HepG2 (cell line): ENCODE data around the gene PLIN5. TPM values are rescaled to one million over a fixed set of nuclear protein-coding genes. Genes with fewer than 3 reads are reported as not detected.

Experiments used
- BORCS8-MEF2B ChIP-seq: sonication (generic); formaldehyde crosslinking; IDR thresholded peaks from 2 replicates; pipeline ENCODE4 v1.8.0; 2022; ENCODE audit warnings: mild to moderate bottlenecking, missing genetic modification reagents
- ELF3 ChIP-seq: IDR thresholded peaks from 2 replicates; pipeline ENCODE4 v1.6.1; 2016; ENCODE audit warnings: missing genetic modification reagents, missing compliant biosample characterization
- FOSL2 ChIP-seq: sonication (generic); formaldehyde crosslinking; IDR thresholded peaks from 2 replicates; pipeline ENCODE4 v1.4.0; 2020; ENCODE audit warnings: missing genetic modification reagents
- GABPB1 ChIP-seq: IDR thresholded peaks from 2 replicates; pipeline ENCODE4 v1.6.1; 2016; ENCODE audit warnings: mild to moderate bottlenecking, missing genetic modification reagents, moderate library complexity, missing compliant biosample characterization
- GATAD1 ChIP-seq: IDR thresholded peaks from 2 replicates; pipeline ENCODE4 v1.6.1; 2016; ENCODE audit warnings: missing genetic modification reagents, missing compliant biosample characterization
- HDAC1 ChIP-seq: sonication (generic); formaldehyde crosslinking; IDR thresholded peaks from 2 replicates; pipeline ENCODE4 v1.5.1; 2020; ENCODE audit warnings: mild to moderate bottlenecking, missing genetic modification reagents
- HNF4A ChIP-seq: sonication (generic); formaldehyde crosslinking; IDR thresholded peaks from 2 replicates; pipeline ENCODE4 v1.4.0; 2020; ENCODE audit warnings: missing genetic modification reagents
- IRF2 ChIP-seq: IDR thresholded peaks from 2 replicates; pipeline ENCODE4 v1.6.1; 2018; ENCODE audit warnings: missing genetic modification reagents, missing compliant biosample characterization
- MEIS1 ChIP-seq: sonication (generic); formaldehyde crosslinking; IDR thresholded peaks from 2 replicates; pipeline ENCODE4 v1.9.0; 2021; ENCODE audit warnings: mild to moderate bottlenecking, missing genetic modification reagents, moderate library complexity, borderline replicate concordance
- NFRKB ChIP-seq: fragments of 450-650 bp; IDR thresholded peaks from 2 replicates; pipeline ENCODE4 v1.6.1; 2017
- RELA ChIP-seq: sonication (generic); formaldehyde crosslinking; IDR thresholded peaks from 2 replicates; pipeline ENCODE4 v1.4.0; 2020; ENCODE audit warnings: missing genetic modification reagents
- TBX2 ChIP-seq: sonication (generic); formaldehyde crosslinking; IDR thresholded peaks from 2 replicates; pipeline ENCODE4 v1.5.0; 2020; ENCODE audit warnings: missing genetic modification reagents, mild to moderate bottlenecking, borderline replicate concordance
- ZFP90 ChIP-seq: sonication (generic); formaldehyde crosslinking; IDR thresholded peaks from 2 replicates; pipeline ENCODE4 v1.8.0; 2022; ENCODE audit warnings: missing genetic modification reagents, mild to moderate bottlenecking, inconsistent platforms, borderline replicate concordance
- ZNF256 ChIP-seq: sonication (generic); formaldehyde crosslinking; conservative IDR thresholded peaks from 2 replicates; pipeline ENCODE4 v1.4.0; 2020; ENCODE audit warnings: missing genetic modification reagents
- ZNF776 ChIP-seq: sonication (generic); formaldehyde crosslinking; IDR thresholded peaks from 2 replicates; pipeline ENCODE4 v1.4.0; 2020; ENCODE audit warnings: mild to moderate bottlenecking, missing genetic modification reagents
- ZNF839 ChIP-seq: sonication (generic); formaldehyde crosslinking; IDR thresholded peaks from 2 replicates; pipeline ENCODE4 v1.4.0; 2020; ENCODE audit warnings: missing genetic modification reagents, mild to moderate bottlenecking, borderline replicate concordance
- polyA plus RNA-seq, 8 experiments: library from polyadenylated mRNA; depleted of rRNA in 3 of 8; stranded (reverse) in 7 of 8; unstranded in 1 of 8; fragments of >200 nt; fragmentation: Illumina TruSeq in 4 of 8; extraction: Trizol in 4 of 8; gene quantifications; 2 replicates each; pipeline versions ENCODE4 v1.2.1 to v1.2.3, GENCODE V29; 2011 to 2016; ENCODE audit warnings: low read depth in 4 of 8, missing spikeins in 1 of 8, mixed read lengths in 1 of 8; ENCODE audit not compliant: insufficient read depth in 1 of 8
- total RNA-seq, 5 experiments: library from RNA; depleted of rRNA; stranded (reverse); fragments of >200 nt; fragmentation: Illumina TruSeq; extraction: Trizol; gene quantifications; 2 replicates each; pipeline ENCODE4 v1.2.3, GENCODE V29; 2016; ENCODE audit warnings: low read depth in 1 of 5
- TF ChIP-seq, protein P1 (sequence below): sonication (generic); formaldehyde crosslinking; IDR thresholded peaks from 2 replicates; pipeline ENCODE4 v1.9.0; 2022; ENCODE audit warnings: missing genetic modification reagents, mild to moderate bottlenecking, borderline replicate concordance
- TF ChIP-seq, protein P2 (sequence below): sonication (generic); formaldehyde crosslinking; IDR thresholded peaks from 2 replicates; pipeline ENCODE4 v1.5.1; 2020; ENCODE audit warnings: missing genetic modification reagents, mild to moderate bottlenecking, borderline replicate concordance
- TF ChIP-seq, protein P3 (sequence below): IDR thresholded peaks from 2 replicates; pipeline ENCODE4 v1.6.1; 2016; ENCODE audit warnings: missing compliant biosample characterization, missing genetic modification reagents, borderline replicate concordance
- TF ChIP-seq, protein P4 (sequence below): sonication (generic); formaldehyde crosslinking; conservative IDR thresholded peaks from 2 replicates; pipeline ENCODE4 v1.4.0; 2020; ENCODE audit warnings: mild to moderate bottlenecking, missing genetic modification reagents, moderate library complexity
- TF ChIP-seq, protein P5 (sequence below): sonication (generic); formaldehyde crosslinking; IDR thresholded peaks from 2 replicates; pipeline ENCODE4 v1.5.0; 2020; ENCODE audit warnings: missing genetic modification reagents

PLIN5 gene
- total and polyA plus RNA-seq, 2 of the 13 experiments (the other 11 are each of a cell fraction or from before 2014, with no cell fraction given): 1.8 to 4.8 TPM

DNA sequence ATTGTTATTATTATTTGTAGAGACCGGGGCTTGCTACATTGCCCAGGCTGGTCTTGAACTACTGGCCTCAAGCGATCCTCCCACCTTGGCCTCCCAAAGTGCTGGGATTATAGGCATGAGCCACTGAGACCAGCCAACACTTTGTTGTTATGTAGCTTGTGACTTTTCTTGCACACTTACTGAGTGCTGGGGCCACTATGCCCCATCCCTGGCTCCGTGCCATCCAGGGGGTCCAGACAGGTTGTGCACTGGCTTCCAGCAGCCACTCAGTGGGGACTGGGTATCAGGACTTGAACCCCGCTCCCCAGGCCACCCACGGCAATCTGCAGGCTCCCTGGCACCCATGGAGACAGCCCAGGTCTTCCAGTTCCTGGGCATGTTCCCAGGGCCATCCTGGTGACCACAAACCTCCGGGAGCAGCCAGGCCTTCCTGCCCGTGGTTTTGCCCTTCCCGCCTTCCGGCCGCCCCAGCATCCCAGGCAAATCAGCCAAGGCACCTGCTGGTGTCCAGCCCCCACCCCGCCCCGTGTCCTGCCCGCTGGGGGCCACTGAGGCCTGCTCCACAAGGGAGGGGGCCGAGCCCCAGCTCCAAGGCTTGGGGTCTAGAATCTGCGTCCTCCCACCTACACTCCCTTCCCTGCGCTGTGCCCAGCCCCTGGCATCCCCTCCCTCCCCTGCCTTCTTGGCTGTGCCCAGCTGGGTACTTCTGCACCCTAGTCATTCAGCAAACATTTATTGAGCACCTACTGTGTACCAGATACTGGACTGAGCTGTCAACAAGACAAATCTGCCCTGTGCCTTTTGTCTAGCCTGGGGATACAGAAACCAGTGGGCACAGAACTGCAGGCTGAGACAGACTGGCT is 48.2 kb upstream of the PLIN5 start (continued):
- TF ChIP-seq IRF2 (CRISPR knock-in tag) (no peak), HDAC1 (CRISPR knock-in tag) (peak; percentile 49), BORCS8-MEF2B (CRISPR knock-in tag) (peak; percentile 56; the same call in 1 of the 2 replicates), NFRKB (no peak), ELF3 (CRISPR knock-in tag) (0 out of 2 replicates have a peak, but pooled peaks have one; percentile 36), RELA (CRISPR knock-in tag) (no peak), HNF4A (CRISPR knock-in tag) (no peak), ZNF776 (no peak), ZFP90 (CRISPR knock-in tag) (no peak), ZNF839 (CRISPR knock-in tag) (no peak; the same call in 1 of the 2 replicates), GABPB1 (peak; percentile 75), MEIS1 (CRISPR knock-in tag) (no peak), FOSL2 (CRISPR knock-in tag) (no peak; the same call in 1 of the 2 replicates), ZNF256 (no peak), TBX2 (CRISPR knock-in tag) (peak; percentile 44), GATAD1 (CRISPR knock-in tag) (peak; percentile 47)
- TF ChIP-seq, protein P1, sequence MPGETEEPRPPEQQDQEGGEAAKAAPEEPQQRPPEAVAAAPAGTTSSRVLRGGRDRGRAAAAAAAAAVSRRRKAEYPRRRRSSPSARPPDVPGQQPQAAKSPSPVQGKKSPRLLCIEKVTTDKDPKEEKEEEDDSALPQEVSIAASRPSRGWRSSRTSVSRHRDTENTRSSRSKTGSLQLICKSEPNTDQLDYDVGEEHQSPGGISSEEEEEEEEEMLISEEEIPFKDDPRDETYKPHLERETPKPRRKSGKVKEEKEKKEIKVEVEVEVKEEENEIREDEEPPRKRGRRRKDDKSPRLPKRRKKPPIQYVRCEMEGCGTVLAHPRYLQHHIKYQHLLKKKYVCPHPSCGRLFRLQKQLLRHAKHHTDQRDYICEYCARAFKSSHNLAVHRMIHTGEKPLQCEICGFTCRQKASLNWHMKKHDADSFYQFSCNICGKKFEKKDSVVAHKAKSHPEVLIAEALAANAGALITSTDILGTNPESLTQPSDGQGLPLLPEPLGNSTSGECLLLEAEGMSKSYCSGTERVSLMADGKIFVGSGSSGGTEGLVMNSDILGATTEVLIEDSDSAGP (CRISPR knock-in tag): peak; percentile 12
- TF ChIP-seq, protein P2, sequence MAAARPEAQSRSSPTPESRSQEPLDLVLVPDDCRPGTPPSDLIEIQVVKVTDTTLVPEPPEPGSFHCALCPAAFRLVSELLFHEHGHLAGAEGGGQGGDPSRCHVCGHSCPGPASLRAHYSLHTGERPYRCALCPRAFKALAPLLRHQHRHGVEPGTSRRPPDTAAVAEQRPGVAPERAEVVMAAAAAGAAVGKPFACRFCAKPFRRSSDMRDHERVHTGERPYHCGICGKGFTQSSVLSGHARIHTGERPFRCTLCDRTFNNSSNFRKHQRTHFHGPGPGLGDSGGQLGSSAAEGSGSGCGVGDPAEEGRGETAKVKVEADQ: no peak
- TF ChIP-seq, protein P3, sequence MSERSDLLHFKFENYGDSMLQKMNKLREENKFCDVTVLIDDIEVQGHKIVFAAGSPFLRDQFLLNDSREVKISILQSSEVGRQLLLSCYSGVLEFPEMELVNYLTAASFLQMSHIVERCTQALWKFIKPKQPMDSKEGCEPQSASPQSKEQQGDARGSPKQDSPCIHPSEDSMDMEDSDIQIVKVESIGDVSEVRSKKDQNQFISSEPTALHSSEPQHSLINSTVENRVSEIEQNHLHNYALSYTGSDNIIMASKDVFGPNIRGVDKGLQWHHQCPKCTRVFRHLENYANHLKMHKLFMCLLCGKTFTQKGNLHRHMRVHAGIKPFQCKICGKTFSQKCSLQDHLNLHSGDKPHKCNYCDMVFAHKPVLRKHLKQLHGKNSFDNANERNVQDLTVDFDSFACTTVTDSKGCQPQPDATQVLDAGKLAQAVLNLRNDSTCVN: no peak
- TF ChIP-seq, protein P4, sequence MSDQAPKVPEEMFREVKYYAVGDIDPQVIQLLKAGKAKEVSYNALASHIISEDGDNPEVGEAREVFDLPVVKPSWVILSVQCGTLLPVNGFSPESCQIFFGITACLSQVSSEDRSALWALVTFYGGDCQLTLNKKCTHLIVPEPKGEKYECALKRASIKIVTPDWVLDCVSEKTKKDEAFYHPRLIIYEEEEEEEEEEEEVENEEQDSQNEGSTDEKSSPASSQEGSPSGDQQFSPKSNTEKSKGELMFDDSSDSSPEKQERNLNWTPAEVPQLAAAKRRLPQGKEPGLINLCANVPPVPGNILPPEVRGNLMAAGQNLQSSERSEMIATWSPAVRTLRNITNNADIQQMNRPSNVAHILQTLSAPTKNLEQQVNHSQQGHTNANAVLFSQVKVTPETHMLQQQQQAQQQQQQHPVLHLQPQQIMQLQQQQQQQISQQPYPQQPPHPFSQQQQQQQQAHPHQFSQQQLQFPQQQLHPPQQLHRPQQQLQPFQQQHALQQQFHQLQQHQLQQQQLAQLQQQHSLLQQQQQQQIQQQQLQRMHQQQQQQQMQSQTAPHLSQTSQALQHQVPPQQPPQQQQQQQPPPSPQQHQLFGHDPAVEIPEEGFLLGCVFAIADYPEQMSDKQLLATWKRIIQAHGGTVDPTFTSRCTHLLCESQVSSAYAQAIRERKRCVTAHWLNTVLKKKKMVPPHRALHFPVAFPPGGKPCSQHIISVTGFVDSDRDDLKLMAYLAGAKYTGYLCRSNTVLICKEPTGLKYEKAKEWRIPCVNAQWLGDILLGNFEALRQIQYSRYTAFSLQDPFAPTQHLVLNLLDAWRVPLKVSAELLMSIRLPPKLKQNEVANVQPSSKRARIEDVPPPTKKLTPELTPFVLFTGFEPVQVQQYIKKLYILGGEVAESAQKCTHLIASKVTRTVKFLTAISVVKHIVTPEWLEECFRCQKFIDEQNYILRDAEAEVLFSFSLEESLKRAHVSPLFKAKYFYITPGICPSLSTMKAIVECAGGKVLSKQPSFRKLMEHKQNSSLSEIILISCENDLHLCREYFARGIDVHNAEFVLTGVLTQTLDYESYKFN: no peak; the same call in 1 of the 2 replicates
- TF ChIP-seq, protein P5, sequence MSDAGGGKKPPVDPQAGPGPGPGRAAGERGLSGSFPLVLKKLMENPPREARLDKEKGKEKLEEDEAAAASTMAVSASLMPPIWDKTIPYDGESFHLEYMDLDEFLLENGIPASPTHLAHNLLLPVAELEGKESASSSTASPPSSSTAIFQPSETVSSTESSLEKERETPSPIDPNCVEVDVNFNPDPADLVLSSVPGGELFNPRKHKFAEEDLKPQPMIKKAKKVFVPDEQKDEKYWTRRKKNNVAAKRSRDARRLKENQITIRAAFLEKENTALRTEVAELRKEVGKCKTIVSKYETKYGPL (CRISPR knock-in tag): no peak
